MCF 10A (cell line): ENCODE results near the gene AK5. TPM values are rescaled to one million over a fixed set of nuclear protein-coding genes. Genes with fewer than 3 reads are reported as not detected.
A peak's percentile ranks its signal among the peaks of the same experiment; 100 is the strongest.

Experiments used
- BruUV-seq: library from RNA; stranded (reverse); fragments of 400-500 nt; replicated peaks from 2 replicates; lab custom pipeline; 2021; lab: Mats Ljungman, UMichigan
- CTCF ChIA-PET: fragments of 300-600 bp; sonication (Branson Sonifier 250); formaldehyde crosslinking; extraction: SDS; loops from one replicate; lab custom pipeline; 2021; ENCODE audit warnings: antibody characterized with exemption, inconsistent platforms; lab: Yijun Ruan, JAX
- POLR2A ChIA-PET: fragments of 300-600, 350-650 bp; sonication (Branson Sonifier 250); formaldehyde crosslinking; extraction: SDS; loops from one replicate; lab custom pipeline; 2020; ENCODE audit warnings: antibody characterized with exemption, inconsistent platforms; lab: Yijun Ruan, JAX
- DNase-seq: peaks from one replicate; pipeline ENCODE4 v3.0.0-alpha.2; 2018; ENCODE audit not compliant: unreplicated experiment
- H3K27ac Mint-ChIP-seq: one replicate; pipeline ENCODE4 v1.8.0; 2022; ENCODE audit warnings: mild to moderate bottlenecking, low read depth, mixed read lengths; ENCODE audit not compliant: unreplicated experiment
- H3K27me3 Mint-ChIP-seq: one replicate; pipeline ENCODE4 v1.8.0; 2022; ENCODE audit warnings: mixed read lengths; ENCODE audit not compliant: insufficient read depth, unreplicated experiment
- H3K36me3 Mint-ChIP-seq: one replicate; pipeline ENCODE4 v1.8.0; 2022; ENCODE audit warnings: mild to moderate bottlenecking, moderate library complexity, mixed read lengths; ENCODE audit not compliant: insufficient read depth, unreplicated experiment
- H3K4me1 Mint-ChIP-seq: one replicate; pipeline ENCODE4 v1.8.0; 2022; ENCODE audit warnings: mixed read lengths; ENCODE audit not compliant: insufficient read depth, unreplicated experiment
- H3K4me3 Mint-ChIP-seq: one replicate; pipeline ENCODE4 v1.8.0; 2022; ENCODE audit warnings: mild to moderate bottlenecking, moderate library complexity, mixed read lengths; ENCODE audit not compliant: unreplicated experiment
- H3K9me3 Mint-ChIP-seq: one replicate; pipeline ENCODE4 v1.8.0; 2022; ENCODE audit warnings: mixed read lengths; ENCODE audit not compliant: unreplicated experiment
- intact Hi-C: fragments of 100-400 bp; cut with micrococcal nuclease; formaldehyde crosslinking; loops from 2 replicates; pipeline ENCODE4 v1.14.1; 2022
- total RNA-seq: library from RNA; stranded (reverse); gene quantifications from 2 replicates; pipeline ENCODE4 v1.2.3, GENCODE V29; 2022
- TF ChIP-seq, protein P1 (sequence below): fragments of 200-600 bp; IDR thresholded peaks from one replicate; pipeline ENCODE4 v1.8.0; 2022; ENCODE audit warnings: antibody characterized with exemption, mild to moderate bottlenecking; ENCODE audit not compliant: unreplicated experiment

Gene AK5
- total RNA-seq, 1 experiment from 2014 or later: not detected

DNA sequence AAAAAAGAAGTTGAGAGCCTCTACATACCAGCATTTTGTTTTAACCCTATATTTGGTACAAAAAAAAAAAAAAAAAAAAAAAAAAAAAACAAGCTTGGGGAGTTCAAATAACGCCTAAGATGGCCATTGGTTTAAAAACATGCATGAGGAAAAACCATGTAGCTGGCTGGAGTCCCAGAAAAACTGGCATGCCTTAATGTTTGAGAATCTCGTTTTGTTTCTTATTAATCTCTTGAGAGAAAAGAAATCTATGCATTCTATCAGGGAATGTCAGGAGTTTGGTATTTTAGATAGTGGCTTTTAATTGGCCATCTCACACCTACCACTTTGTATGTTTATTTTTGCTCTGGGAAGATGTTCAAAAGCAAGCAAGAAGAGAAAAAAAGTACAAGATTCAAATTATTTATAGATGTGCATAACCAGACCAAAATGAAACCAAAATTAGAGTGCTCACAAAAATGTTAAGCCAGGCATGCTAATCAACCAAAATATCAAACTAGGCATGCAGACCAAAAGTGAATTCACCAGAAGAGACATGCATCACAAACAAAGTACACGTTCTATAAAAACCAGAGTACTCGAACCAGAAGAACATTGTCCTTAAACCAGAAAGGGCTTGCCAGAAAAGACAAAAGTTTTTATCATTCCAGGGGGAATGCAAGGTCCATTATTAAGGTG lies 156.6 kb downstream of the AK5 start:
- no peaks in the 10 kb centered on the region for H3K4me1 Mint-ChIP-seq
- no peaks in the 10 kb centered on the region for H3K27me3 Mint-ChIP-seq
- H3K4me3 Mint-ChIP-seq: no peak overlapping the region
- DNase-seq: peak; percentile 9
- TF ChIP-seq, protein P1, sequence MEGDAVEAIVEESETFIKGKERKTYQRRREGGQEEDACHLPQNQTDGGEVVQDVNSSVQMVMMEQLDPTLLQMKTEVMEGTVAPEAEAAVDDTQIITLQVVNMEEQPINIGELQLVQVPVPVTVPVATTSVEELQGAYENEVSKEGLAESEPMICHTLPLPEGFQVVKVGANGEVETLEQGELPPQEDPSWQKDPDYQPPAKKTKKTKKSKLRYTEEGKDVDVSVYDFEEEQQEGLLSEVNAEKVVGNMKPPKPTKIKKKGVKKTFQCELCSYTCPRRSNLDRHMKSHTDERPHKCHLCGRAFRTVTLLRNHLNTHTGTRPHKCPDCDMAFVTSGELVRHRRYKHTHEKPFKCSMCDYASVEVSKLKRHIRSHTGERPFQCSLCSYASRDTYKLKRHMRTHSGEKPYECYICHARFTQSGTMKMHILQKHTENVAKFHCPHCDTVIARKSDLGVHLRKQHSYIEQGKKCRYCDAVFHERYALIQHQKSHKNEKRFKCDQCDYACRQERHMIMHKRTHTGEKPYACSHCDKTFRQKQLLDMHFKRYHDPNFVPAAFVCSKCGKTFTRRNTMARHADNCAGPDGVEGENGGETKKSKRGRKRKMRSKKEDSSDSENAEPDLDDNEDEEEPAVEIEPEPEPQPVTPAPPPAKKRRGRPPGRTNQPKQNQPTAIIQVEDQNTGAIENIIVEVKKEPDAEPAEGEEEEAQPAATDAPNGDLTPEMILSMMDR: no peak
- intact Hi-C loops: no loop called here
- no TSS peak for BruUV-seq
- H3K27ac Mint-ChIP-seq: no peak overlapping the region
- H3K9me3 Mint-ChIP-seq: peaks cover 12% of the 10 kb centered on the region
- CTCF ChIA-PET: interaction anchor here (0.6 to 0.7 kb wide), 3 partner anchors 16 to 1357 kb away, joined by 3 to 4 read pairs (median 3); no protein-coding TSS in a partner anchor
- H3K36me3 Mint-ChIP-seq: no peaks in the 10 kb centered on the region
- POLR2A ChIA-PET: no interaction called here

DNA sequence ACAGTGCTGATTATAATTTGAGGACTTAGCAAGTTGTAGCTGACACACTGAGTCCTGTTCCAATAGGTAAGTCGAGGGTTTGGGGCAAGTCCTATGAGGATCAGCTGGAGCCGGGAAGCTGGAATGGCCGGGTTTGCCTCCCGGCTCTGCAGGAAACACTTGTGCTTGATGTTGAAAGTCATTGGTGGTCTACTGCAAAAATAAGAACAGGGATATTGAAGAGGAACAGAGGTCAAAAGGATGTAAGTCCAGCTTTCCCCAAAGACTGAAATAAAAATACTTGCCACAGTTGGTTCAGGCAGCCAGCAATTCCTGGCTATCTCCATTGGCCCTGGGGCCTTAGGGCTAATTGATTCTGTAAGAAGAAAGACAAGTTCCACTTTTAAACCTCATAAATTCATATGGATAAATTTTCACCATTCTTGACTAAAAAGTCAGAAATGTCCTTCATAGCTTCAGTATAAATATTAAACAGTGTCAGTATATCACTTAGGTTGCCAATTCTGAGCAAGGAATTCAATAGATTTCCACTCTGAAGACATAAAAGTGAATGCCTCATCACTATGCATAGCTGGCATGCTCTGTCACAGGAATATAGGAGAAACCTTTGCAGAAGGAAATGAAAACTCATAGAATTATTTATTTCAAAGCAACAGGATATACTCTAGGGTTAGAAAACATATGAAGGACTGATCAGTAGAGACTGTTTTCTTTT lies 165.2 kb downstream of the AK5 start:
- H3K9me3 Mint-ChIP-seq: no peaks in the 10 kb centered on the region
- TF ChIP-seq, protein P1: no peak
- H3K4me3 Mint-ChIP-seq: no peak overlapping the region
- ChIA-PET POLR2A (no interaction called here), CTCF (no interaction called here)
- no peaks in the 10 kb centered on the region for H3K4me1 Mint-ChIP-seq
- BruUV-seq: no TSS peak
- no peaks in the 10 kb centered on the region for H3K36me3 Mint-ChIP-seq
- H3K27me3 Mint-ChIP-seq: peaks cover 9% of the 10 kb centered on the region
- no peak for DNase-seq
- intact Hi-C loops: no loop called here
- no peak overlapping the region for H3K27ac Mint-ChIP-seq

DNA sequence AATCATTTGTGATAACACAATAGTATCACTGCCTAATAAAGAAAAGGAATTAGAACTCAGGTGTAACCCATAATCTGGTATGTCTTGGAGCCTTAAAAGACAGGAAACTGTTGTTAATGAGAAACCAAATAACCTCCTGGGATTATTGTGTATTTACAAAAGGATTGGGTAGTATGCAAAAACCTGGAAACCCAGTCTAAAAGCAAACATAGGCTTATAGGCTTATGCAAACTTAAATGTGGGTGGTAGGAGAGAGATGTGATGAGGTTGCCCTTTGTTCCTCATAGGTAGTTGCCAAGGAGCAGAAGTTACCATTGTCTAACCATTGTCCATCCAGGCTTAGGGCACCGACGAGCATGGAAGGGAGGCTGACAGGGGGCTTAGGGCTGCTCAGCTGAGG lies 165.8 kb downstream of the AK5 start:
- POLR2A ChIA-PET: no interaction called here
- intact Hi-C loops: no loop called here
- no peaks in the 10 kb centered on the region for H3K9me3 Mint-ChIP-seq
- H3K27ac Mint-ChIP-seq: no peak overlapping the region
- H3K4me3 Mint-ChIP-seq: no peak overlapping the region
- CTCF ChIA-PET: no interaction called here
- TF ChIP-seq, protein P1: no peak
- no TSS peak for BruUV-seq
- DNase-seq: no peak
- no peaks in the 10 kb centered on the region for H3K4me1 Mint-ChIP-seq
- H3K36me3 Mint-ChIP-seq: no peaks in the 10 kb centered on the region
- H3K27me3 Mint-ChIP-seq: peaks cover 16% of the 10 kb centered on the region

DNA sequence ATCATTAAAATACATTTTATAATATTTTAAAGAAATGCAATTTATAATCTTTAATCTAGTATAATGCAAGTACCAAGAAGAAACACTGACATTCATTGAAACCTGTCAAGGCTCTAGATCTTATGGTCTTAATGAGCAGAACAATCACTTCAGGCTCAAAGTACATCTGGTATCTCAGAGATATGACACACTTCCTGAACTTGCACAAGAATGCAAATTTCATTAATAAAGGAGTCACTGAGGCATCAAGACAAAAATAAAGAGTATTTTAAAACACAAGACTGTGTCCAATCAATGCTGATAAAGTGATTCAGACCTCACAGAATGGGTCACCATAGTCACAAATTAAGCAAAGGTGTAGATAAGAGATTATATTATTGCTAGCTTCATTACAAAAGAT lies 178.1 kb downstream of the AK5 start:
- TF ChIP-seq, protein P1: no peak
- Mint-ChIP-seq H3K36me3 (no peaks in the 10 kb centered on the region), H3K4me1 (no peaks in the 10 kb centered on the region), H3K9me3 (no peaks in the 10 kb centered on the region), H3K27ac (no peak overlapping the region), H3K4me3 (no peak overlapping the region), H3K27me3 (no peaks in the 10 kb centered on the region)
- ChIA-PET POLR2A (no interaction called here), CTCF (no interaction called here)
- no TSS peak for BruUV-seq
- DNase-seq: no peak
- intact Hi-C loops: no loop called here
